ENCODE measurements around the gene ZNF446.

ZNF446 gene

GRCh38 chr19:58455306-58455705 is 20.8 kb upstream of the ZNF446 start:
- Histone ChIP-seq H3K27me3 (ENCODE audit: insufficient read depth, low read depth, severe bottlenecking) (no peaks in the 10 kb centered on the region), H3K4me3 (ENCODE audit: low read depth, low read length) (no peak overlapping the region), H3K27ac (no peak overlapping the region), H3K9me3 (ENCODE audit: severe bottlenecking) (no peaks in the 10 kb centered on the region), H3K36me3 (peaks cover 8% of the 10 kb centered on the region)
- no peak for DNase-seq
- no peak for TF ChIP-seq CTCF (IDR thresholded peaks at IDR 0.05; ENCODE audit: low read depth, low read length)

- no peak overlapping the region for H3K4me3 ChIP-seq (ENCODE audit: low read depth, low read length)
- no peak overlapping the region for H3K27ac ChIP-seq
- TF ChIP-seq CTCF (IDR thresholded peaks at IDR 0.05; ENCODE audit: low read depth, low read length), result no peak
- no peaks in the 10 kb centered on the region for H3K27me3 ChIP-seq (ENCODE audit: insufficient read depth, low read depth, severe bottlenecking)
- H3K9me3 ChIP-seq (ENCODE audit: severe bottlenecking), result no peaks in the 10 kb centered on the region
- peaks cover 8% of the 10 kb centered on the region for H3K36me3 ChIP-seq
- DNase-seq, result no peak
These were observed 20.0 kb upstream of the ZNF446 start for GRCh38 chr19:58456111-58456510.

- no peak overlapping the region for H3K4me3 ChIP-seq (ENCODE audit: low read depth, low read length)
- peaks cover 8% of the 10 kb centered on the region for H3K36me3 ChIP-seq
- H3K9me3 ChIP-seq (ENCODE audit: severe bottlenecking), result no peaks in the 10 kb centered on the region
- no peak for TF ChIP-seq CTCF (IDR thresholded peaks at IDR 0.05; ENCODE audit: low read depth, low read length)
- no peak for DNase-seq
- no peak overlapping the region for H3K27ac ChIP-seq
- no peaks in the 10 kb centered on the region for H3K27me3 ChIP-seq (ENCODE audit: insufficient read depth, low read depth, severe bottlenecking)
These were observed 16.1 kb upstream of the ZNF446 start for GRCh38 chr19:58460039-58460438.

GRCh38 chr19:58466089-58466759 is 9.9 kb upstream of the ZNF446 start:
- peak overlapping the region; percentile 88 for H3K4me3 ChIP-seq (ENCODE audit: low read depth, low read length)
- no peaks in the 10 kb centered on the region for H3K9me3 ChIP-seq (ENCODE audit: severe bottlenecking)
- peaks cover 11% of the 10 kb centered on the region for H3K36me3 ChIP-seq
- H3K27ac ChIP-seq, result no peak overlapping the region
- H3K27me3 ChIP-seq (ENCODE audit: insufficient read depth, low read depth, severe bottlenecking), result no peaks in the 10 kb centered on the region
- no peak for TF ChIP-seq CTCF (IDR thresholded peaks at IDR 0.05; ENCODE audit: low read depth, low read length)
- no peak for DNase-seq

GRCh38 chr19:58466760-58467589 is 9.2 kb upstream of the ZNF446 start, which contains the start of gene ZNF324:
TSS of gene ZNF324 (plus strand) at chr19:58467080. CDS start at chr19:58469186, 2,106 bp downstream.
- Histone ChIP-seq H3K36me3 (peaks cover 14% of the 10 kb centered on the region), H3K27ac (peak within 1 kb of the TSS; percentile 72), H3K27me3 (ENCODE audit: insufficient read depth, low read depth, severe bottlenecking) (no peaks in the 10 kb centered on the region), H3K9me3 (ENCODE audit: severe bottlenecking) (no peaks in the 10 kb centered on the region), H3K4me3 (ENCODE audit: low read depth, low read length) (peak within 1 kb of the TSS; percentile 88)
- no peak for TF ChIP-seq CTCF (IDR thresholded peaks at IDR 0.05; ENCODE audit: low read depth, low read length)
- peak; percentile 97 for DNase-seq

All from WERI-Rb-1 (cell line).